ENCODE measurements around the gene PRKAR1B.

- TF ChIP-seq YY1 (IDR thresholded peaks at IDR 0.05; ENCODE audit: insufficient read depth, insufficient read length) (no peak), ZNF274 (IDR thresholded peaks at IDR 0.05; ENCODE audit: low read depth, low read length) (no peak)
Observed at GRCh38 chr7:548401-548800, 178.7 kb downstream of the PRKAR1B start.

All from NT2/D1 (cell line).